LNCAP (cell line): ENCODE data around the gene STAB1.

Source experiments
- TF ChIP-seq, protein P1 (sequence below): fragments of 450-650 bp; IDR thresholded peaks from 2 replicates; pipeline ENCODE4 v1.5.1; 2017; ENCODE audit warnings: mild to moderate bottlenecking

STAB1 gene

DNA sequence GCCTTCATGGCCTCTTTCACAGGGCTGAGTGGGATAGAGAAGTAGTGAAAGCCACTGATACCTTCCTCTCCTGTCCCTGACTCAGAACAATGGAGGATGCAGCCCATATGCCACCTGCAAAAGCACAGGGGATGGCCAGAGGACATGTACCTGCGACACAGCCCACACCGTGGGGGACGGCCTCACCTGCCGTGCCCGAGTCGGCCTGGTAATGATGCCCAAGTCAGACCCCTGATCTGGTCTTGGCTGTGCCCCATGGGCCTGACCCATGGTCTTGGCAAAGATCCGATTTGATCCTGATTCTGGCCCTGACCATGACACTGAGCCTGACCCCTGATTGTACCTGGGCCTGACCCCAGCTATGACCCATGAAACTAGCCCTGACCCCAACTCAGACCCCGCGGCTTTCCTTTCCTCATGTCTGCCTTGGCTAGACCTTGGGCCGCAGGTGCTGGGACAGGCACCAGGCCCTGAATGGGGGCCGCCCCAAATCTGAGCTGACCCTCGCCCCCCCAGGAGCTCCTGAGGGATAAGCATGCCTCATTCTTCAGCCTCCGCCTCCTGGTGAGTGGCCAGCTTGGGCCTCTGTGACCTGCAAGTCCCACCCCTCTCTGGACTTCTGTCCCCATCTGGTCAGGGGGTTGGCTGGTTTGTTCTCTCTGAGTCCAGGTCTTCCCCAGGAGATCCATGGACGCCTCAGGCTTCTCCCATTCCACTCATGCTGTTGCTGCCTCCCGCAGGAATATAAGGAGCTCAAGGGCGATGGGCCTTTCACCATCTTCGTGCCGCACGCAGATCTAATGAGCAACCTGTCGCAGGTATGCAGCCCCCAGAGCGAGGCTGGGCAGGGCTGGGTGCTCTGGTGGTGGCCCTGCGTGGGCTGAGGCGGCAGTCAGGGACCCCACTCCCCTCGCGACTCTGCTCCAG lies 22.9 kb downstream of the STAB1 start:
- TF ChIP-seq, protein P1, sequence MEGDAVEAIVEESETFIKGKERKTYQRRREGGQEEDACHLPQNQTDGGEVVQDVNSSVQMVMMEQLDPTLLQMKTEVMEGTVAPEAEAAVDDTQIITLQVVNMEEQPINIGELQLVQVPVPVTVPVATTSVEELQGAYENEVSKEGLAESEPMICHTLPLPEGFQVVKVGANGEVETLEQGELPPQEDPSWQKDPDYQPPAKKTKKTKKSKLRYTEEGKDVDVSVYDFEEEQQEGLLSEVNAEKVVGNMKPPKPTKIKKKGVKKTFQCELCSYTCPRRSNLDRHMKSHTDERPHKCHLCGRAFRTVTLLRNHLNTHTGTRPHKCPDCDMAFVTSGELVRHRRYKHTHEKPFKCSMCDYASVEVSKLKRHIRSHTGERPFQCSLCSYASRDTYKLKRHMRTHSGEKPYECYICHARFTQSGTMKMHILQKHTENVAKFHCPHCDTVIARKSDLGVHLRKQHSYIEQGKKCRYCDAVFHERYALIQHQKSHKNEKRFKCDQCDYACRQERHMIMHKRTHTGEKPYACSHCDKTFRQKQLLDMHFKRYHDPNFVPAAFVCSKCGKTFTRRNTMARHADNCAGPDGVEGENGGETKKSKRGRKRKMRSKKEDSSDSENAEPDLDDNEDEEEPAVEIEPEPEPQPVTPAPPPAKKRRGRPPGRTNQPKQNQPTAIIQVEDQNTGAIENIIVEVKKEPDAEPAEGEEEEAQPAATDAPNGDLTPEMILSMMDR = no peak

- TF ChIP-seq, protein P1 = no peak
Observed at GRCh38 chr3:52518723-52519444, 23.7 kb downstream of the STAB1 start.

DNA sequence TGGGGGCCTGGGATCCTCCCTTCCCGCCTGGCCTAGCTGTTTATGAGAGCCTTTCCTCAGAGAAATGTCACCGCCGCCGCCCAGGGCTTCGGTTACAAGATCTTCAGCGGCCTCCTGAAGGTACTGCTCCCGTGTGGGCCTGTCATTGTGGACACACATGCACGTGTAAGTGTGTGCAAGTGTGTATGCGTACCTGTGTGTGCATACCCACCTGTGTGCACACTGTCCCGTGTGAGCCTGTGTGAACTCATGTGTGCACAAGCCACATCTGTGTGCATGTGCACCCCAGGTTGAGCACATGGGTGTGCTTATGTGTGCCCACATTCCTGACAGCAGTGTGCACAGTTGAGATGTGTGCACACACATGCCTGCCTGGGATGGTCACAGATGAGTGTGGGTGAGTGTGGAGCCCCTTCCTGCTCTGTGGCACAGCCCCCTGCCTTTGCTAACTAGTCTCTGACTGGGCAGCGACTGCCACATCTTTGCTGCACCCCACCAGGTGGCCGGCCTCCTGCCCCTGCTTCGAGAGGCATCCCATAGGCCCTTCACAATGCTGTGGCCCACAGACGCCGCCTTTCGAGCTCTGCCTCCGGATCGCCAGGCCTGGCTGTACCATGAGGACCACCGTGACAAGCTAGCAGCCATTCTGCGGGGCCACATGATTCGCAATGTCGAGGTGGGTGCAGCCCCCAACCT lies 24.5 kb downstream of the STAB1 start:
- TF ChIP-seq, protein P1 = no peak

- TF ChIP-seq, protein P1 = no peak
Observed at GRCh38 chr3:52520141-52520667, 25.1 kb downstream of the STAB1 start.

DNA sequence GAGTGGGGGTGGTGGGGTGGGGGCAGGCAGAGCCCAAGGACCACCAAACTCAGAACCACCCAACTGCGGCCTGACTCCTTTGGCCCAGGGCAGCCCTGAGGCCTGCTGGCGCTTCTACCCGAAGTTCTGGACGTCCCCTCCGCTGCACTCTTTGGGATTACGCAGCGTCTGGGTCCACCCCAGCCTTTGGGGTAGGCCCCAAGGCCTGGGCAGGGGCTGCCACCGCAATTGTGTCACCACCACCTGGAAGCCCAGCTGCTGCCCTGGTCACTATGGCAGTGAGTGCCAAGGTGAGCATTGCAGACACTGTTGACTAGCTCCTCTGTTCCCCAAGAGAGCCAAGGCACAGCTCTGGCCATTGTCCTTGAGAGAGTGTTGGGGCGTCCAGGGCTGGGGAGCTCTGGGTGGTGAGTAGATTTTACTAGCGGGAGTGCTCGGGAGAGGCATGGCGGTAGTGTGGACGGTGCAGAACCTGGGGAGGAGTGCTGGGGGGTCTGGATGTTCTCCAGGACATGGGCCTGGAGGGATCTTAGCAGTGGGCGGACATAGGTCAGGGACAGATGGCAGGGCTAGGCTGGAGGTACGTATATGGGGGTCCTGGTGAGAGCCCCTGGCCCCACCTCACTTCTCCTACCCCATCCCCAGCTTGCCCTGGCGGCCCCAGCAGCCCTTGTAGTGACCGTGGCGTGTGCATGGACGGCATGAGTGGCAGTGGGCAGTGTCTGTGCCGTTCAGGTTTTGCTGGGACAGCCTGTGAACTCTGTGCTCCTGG lies 25.8 kb downstream of the STAB1 start:
- TF ChIP-seq, protein P1 = no peak

GRCh38 chr3:52521488-52521824 lies 26.3 kb downstream of the STAB1 start:
- TF ChIP-seq, protein P1 = no peak
